Measurements from ENCODE around the gene PCDHGA9. TPM values are rescaled to one million over a fixed set of nuclear protein-coding genes. Genes with fewer than 3 reads are reported as not detected.

The PCDHGA9 gene
- total RNA-seq, result 4.7 and 5.2 TPM in 2 replicates

- TF ChIP-seq CTCF (IDR thresholded peaks at IDR 0.05; ENCODE audit: insufficient read depth, low read depth, low read length), result peak; percentile 42
- DNase-seq (ENCODE audit: low read depth), result peak; percentile 37
- peak within 1 kb of the TSS; percentile 43 for H3K4me3 ChIP-seq (ENCODE audit: low read depth, low read length)
Measured at GRCh38 chr5:141402553-141403243, at the start of gene PCDHGA9. PCDHGA9 (plus strand) TSS chr5:141402778; CDS start chr5:141402953, 175 bp downstream.

- peak; percentile 60 for TF ChIP-seq CTCF (IDR thresholded peaks at IDR 0.05; ENCODE audit: insufficient read depth, low read depth, low read length)
- peak; percentile 33 for DNase-seq (ENCODE audit: low read depth)
- peak within 1 kb of the TSS; percentile 53 for H3K4me3 ChIP-seq (ENCODE audit: low read depth, low read length)
Measured at GRCh38 chr5:141354900-141355469, 47.6 kb upstream of the PCDHGA9 start, which contains the start of gene PCDHGA4. PCDHGA4 (plus strand) TSS chr5:141355021; CDS start chr5:141355108, 87 bp downstream.

- no peak for DNase-seq (ENCODE audit: low read depth)
- TF ChIP-seq CTCF (IDR thresholded peaks at IDR 0.05; ENCODE audit: insufficient read depth, low read depth, low read length), result no peak
- peak overlapping the region; percentile 53 for H3K4me3 ChIP-seq (ENCODE audit: low read depth, low read length)
Measured at GRCh38 chr5:141355641-141356040, 46.9 kb upstream of the PCDHGA9 start.

GRCh38 chr5:141356133-141356532 lies 46.4 kb upstream of the PCDHGA9 start:
- no peak for DNase-seq (ENCODE audit: low read depth)
- TF ChIP-seq CTCF (IDR thresholded peaks at IDR 0.05; ENCODE audit: insufficient read depth, low read depth, low read length), result no peak
- no peak overlapping the region for H3K4me3 ChIP-seq (ENCODE audit: low read depth, low read length)

- H3K4me3 ChIP-seq (ENCODE audit: low read depth, low read length), result no peak overlapping the region
- DNase-seq (ENCODE audit: low read depth), result no peak
- no peak for TF ChIP-seq CTCF (IDR thresholded peaks at IDR 0.05; ENCODE audit: insufficient read depth, low read depth, low read length)
Measured at GRCh38 chr5:141356950-141357349, 45.6 kb upstream of the PCDHGA9 start.

- peak; percentile 51 for DNase-seq (ENCODE audit: low read depth)
- TF ChIP-seq CTCF (IDR thresholded peaks at IDR 0.05; ENCODE audit: insufficient read depth, low read depth, low read length), result peak; percentile 40
- H3K4me3 ChIP-seq (ENCODE audit: low read depth, low read length), result peak within 1 kb of the TSS; percentile 48
Measured at GRCh38 chr5:141359790-141360426, 42.7 kb upstream of the PCDHGA9 start, which contains the start of gene PCDHGB2. PCDHGB2 (plus strand) TSS chr5:141359994; CDS start chr5:141360136, 142 bp downstream.

All from fibroblast of villous mesenchyme (primary cell).